ENCODE data around the gene MDM1.

Gene MDM1

GRCh38 chr12:68280240-68280639 is 51.9 kb downstream of the MDM1 start:
- DNase-seq (ENCODE audit: low read depth in 1 of 2, low spot score in 1 of 2) = no peak

- no peak for DNase-seq (ENCODE audit: low read depth in 1 of 2, low spot score in 1 of 2)
These were observed 52.7 kb downstream of the MDM1 start for GRCh38 chr12:68279227-68280054.

GRCh38 chr12:68276402-68276930 is 55.7 kb downstream of the MDM1 start:
- no peak for DNase-seq (ENCODE audit: low read depth in 1 of 2, low spot score in 1 of 2)

- DNase-seq (ENCODE audit: low read depth in 1 of 2, low spot score in 1 of 2) = no peak
These were observed 59.4 kb downstream of the MDM1 start for GRCh38 chr12:68272732-68273131.

- DNase-seq (ENCODE audit: low read depth in 1 of 2, low spot score in 1 of 2) = no peak
These were observed 60.8 kb downstream of the MDM1 start for GRCh38 chr12:68271346-68271745.

- no peak for DNase-seq (ENCODE audit: low read depth in 1 of 2, low spot score in 1 of 2)
These were observed 61.8 kb downstream of the MDM1 start for GRCh38 chr12:68270358-68270757.

- no peak for DNase-seq (ENCODE audit: low read depth in 1 of 2, low spot score in 1 of 2)
These were observed 62.4 kb downstream of the MDM1 start for GRCh38 chr12:68269779-68270178.

- DNase-seq (ENCODE audit: low read depth in 1 of 2, low spot score in 1 of 2) = no peak
These were observed 63.2 kb downstream of the MDM1 start for GRCh38 chr12:68268967-68269366.

- DNase-seq (ENCODE audit: low read depth in 1 of 2, low spot score in 1 of 2) = no peak
These were observed 64.2 kb downstream of the MDM1 start for GRCh38 chr12:68267892-68268396.

- no peak for DNase-seq (ENCODE audit: low read depth in 1 of 2, low spot score in 1 of 2)
These were observed 67.3 kb downstream of the MDM1 start for GRCh38 chr12:68264857-68265256.

- DNase-seq (ENCODE audit: low read depth in 1 of 2, low spot score in 1 of 2) = no peak
These were observed 67.9 kb downstream of the MDM1 start for GRCh38 chr12:68264158-68264855.

GRCh38 chr12:68263366-68263765 is 68.8 kb downstream of the MDM1 start:
- no peak for DNase-seq (ENCODE audit: low read depth in 1 of 2, low spot score in 1 of 2)

GRCh38 chr12:68261896-68262295 is 70.3 kb downstream of the MDM1 start:
- DNase-seq (ENCODE audit: low read depth in 1 of 2, low spot score in 1 of 2) = no peak

- no peak for DNase-seq (ENCODE audit: low read depth in 1 of 2, low spot score in 1 of 2)
These were observed 72.0 kb downstream of the MDM1 start for GRCh38 chr12:68260153-68260552.

- no peak for DNase-seq (ENCODE audit: low read depth in 1 of 2, low spot score in 1 of 2)
These were observed 72.7 kb downstream of the MDM1 start for GRCh38 chr12:68259318-68259940.

- no peak for DNase-seq (ENCODE audit: low read depth in 1 of 2, low spot score in 1 of 2)
These were observed 78.7 kb downstream of the MDM1 start, which contains the start of gene IL22 for GRCh38 chr12:68253504-68253903. TSS of gene IL22 (minus strand) at chr12:68253604. CDS start at chr12:68253448, 156 bp downstream.

- DNase-seq (ENCODE audit: low read depth in 1 of 2, low spot score in 1 of 2) = no peak
These were observed 80.1 kb downstream of the MDM1 start for GRCh38 chr12:68252077-68252476.

GRCh38 chr12:68250454-68250853 is 81.7 kb downstream of the MDM1 start:
- no peak for DNase-seq (ENCODE audit: low read depth in 1 of 2, low spot score in 1 of 2)

GRCh38 chr12:68247785-68248184 is 84.4 kb downstream of the MDM1 start:
- DNase-seq (ENCODE audit: low read depth in 1 of 2, low spot score in 1 of 2) = no peak

- DNase-seq (ENCODE audit: low read depth in 1 of 2, low spot score in 1 of 2) = no peak
These were observed 85.8 kb downstream of the MDM1 start for GRCh38 chr12:68246350-68246749.

- DNase-seq (ENCODE audit: low read depth in 1 of 2, low spot score in 1 of 2) = no peak
These were observed 86.8 kb downstream of the MDM1 start for GRCh38 chr12:68245180-68246021.

Measured in activated CD4-positive, alpha-beta T cell treated with anti-CD3 and anti-CD28 coated beads, Interleukin-2, amount 50 U/mL, for 24 hours (primary cell).